Heart left ventricle (tissue), 16 donors: ENCODE data around the gene TTC34. TPM values are rescaled to one million over a fixed set of nuclear protein-coding genes. Genes with fewer than 3 reads are reported as not detected.

Source experiments
- ATAC-seq, 4 donors: fragments of 200-7000 bp; cut with Tn5 transposase; one replicate each; pipeline ENCODE4 v1.9.1; 2020 to 2022; ENCODE audit warnings: moderate library complexity in 4 of 4, mild to moderate bottlenecking in 3 of 4, moderate number of reproducible peaks in 1 of 4
- DNase-seq, 5 donors: peaks; one replicate each; pipeline ENCODE4 v3.0.0-alpha.2; 2020
- H3K27ac ChIP-seq, 12 donors: fragments of 200-600 bp; sonication (generic) in 4 of 12; one replicate each; pipeline versions ENCODE4 v1.5.0 to v1.8.0; 2016 to 2022; ENCODE audit warnings: mild to moderate bottlenecking in 2 of 12
- H3K27me3 ChIP-seq, 9 donors: fragments of 200-600 bp; sonication (generic) in 2 of 9; one replicate each; pipeline versions ENCODE4 v1.5.1 to v1.8.0; 2016 to 2022; ENCODE audit warnings: mild to moderate bottlenecking in 3 of 9
- H3K36me3 ChIP-seq, 9 donors: fragments of 200-600 bp; sonication (generic) in 2 of 9; one replicate each; pipeline versions ENCODE4 v1.5.0 to v1.8.0; 2018 to 2022; ENCODE audit warnings: mild to moderate bottlenecking in 2 of 9
- H3K4me1 ChIP-seq, 12 donors: fragments of 200-600 bp; sonication (generic) in 4 of 12; one replicate each; pipeline versions ENCODE4 v1.5.0 to v1.8.0; 2016 to 2022; ENCODE audit warnings: mild to moderate bottlenecking in 3 of 12
- H3K4me3 ChIP-seq, 12 donors: fragments of 200-600 bp; sonication (generic) in 4 of 12; one replicate each; pipeline versions ENCODE4 v1.5.0 to v1.8.0; 2017 to 2022; ENCODE audit warnings: mild to moderate bottlenecking in 9 of 12, moderate library complexity in 4 of 12
- H3K9me3 ChIP-seq, 12 donors: fragments of 200-600 bp; sonication (generic) in 4 of 12; one replicate each; pipeline versions ENCODE4 v1.5.0 to v1.8.0; 2016 to 2022; ENCODE audit warnings: mild to moderate bottlenecking in 1 of 12
- POLR2A ChIP-seq, 2 donors: fragments of 450-650 bp; IDR thresholded peaks; one replicate each; pipeline ENCODE4 v1.6.1; 2017; ENCODE audit warnings: antibody characterized with exemption in 2 of 2, mild to moderate bottlenecking in 2 of 2, moderate library complexity in 2 of 2
- WGBS, 4 donors: extraction: QIAGEN DNeasy Blood & Tissue Kit in 2 of 4; methylation state at CpG; one replicate each; pipeline versions ENCODE4 v1.1.5 to v1.1.7; 2013 to 2018; 5-methylcytosine and 5-hydroxymethylcytosine counted together
- intact Hi-C, 10 donors: fragments of 100-400 bp; cut with DNase I; formaldehyde crosslinking; loops; one replicate each; pipeline versions ENCODE4 v1.11.1 to v1.14.2; 2022
- polyA plus RNA-seq, 2 donors: library from polyadenylated mRNA; stranded (reverse); fragments of 200-250 nt; gene quantifications; one replicate each; pipeline ENCODE4 v1.2.3, GENCODE V29; 2013
- total RNA-seq, 9 donors: library from RNA; depleted of rRNA in 2 of 9; stranded (reverse); fragments of >200 nt in 2 of 9; fragmentation: NEBNext Ultra II Directional in 3 of 9; extraction: Animal tissue kit (Norgen Biotek cat#: 25700) in 3 of 9; gene quantifications; one replicate each; pipeline versions ENCODE4 v1.1.0 to v1.2.4, GENCODE V29; 2016 to 2023
- TF ChIP-seq, protein P1 (sequence below), 12 donors: fragments of 200-600 bp; sonication (generic) in 4 of 12; IDR thresholded peaks; one replicate each; pipeline versions ENCODE4 v1.5.0 to v1.8.0; 2018 to 2022; ENCODE audit warnings: antibody characterized with exemption in 12 of 12, mild to moderate bottlenecking in 5 of 12
- donor health status: ischemic (EF 13 %, LVEDD 7.1; RV severe dilation, severe dysfunction).
- donor health status: healthy with polysubstance abuse.
- donor health status: DM: no; HTN: yes; CAD: no.
- donor health status: DM: no; HTN: no; CAD: no.
- donor health status: ischemic (EF 25% LVEDD 6.9; RV normal size, moderate dysfunction).
- donor health status: ischemic (EF 25% LVEDD 5.7; RV mildly dilated, moderate dysfunction).
- donor health status: healthy.
- donor health status: DM: yes; HTN: yes; CAD: no.
- donor health status: ischemic (EF 35%, LVEDD 5.7; RV mildly dilated, moderate dysfunction).
- donor health status: nonischemic (EF 11% LVEDD 7.7; RV severe dilation, severe dysfunction).
- donor health status: DM: yes; HTN: yes; CAD: no.
- donor health status: PGD.
- donor health status: ischemic (EF 29% LVEDD 5.4; RV normal size, mild dysfunction).
- donor health status: nonischemic (EF 23%, LVEDD 6.1; RV moderate dilation, normal function).

The TTC34 gene
- total and polyA plus RNA-seq, 11 donors: 0.06 to 0.67 (median 0.42) TPM; not detected in 1

GRCh38 chr1:2625311-2625710, 176.2 kb downstream of the TTC34 start:
- ATAC-seq: no peak
- WGBS, 4 donors: 84 to 89% (median 86%) methylated on average over 10 of the region's 10 CpGs
- peaks cover 26 to 69% (median 41%) of the 10 kb centered on the region in 9 donors for H3K27me3 ChIP-seq
- H3K27ac ChIP-seq: no peak overlapping the region
- peaks cover 0 to 15% (median 0%) of the 10 kb centered on the region in 12 donors for H3K4me1 ChIP-seq
- no peak for TF ChIP-seq POLR2A (IDR thresholded peaks at IDR 0.05)
- TF ChIP-seq, protein P1, sequence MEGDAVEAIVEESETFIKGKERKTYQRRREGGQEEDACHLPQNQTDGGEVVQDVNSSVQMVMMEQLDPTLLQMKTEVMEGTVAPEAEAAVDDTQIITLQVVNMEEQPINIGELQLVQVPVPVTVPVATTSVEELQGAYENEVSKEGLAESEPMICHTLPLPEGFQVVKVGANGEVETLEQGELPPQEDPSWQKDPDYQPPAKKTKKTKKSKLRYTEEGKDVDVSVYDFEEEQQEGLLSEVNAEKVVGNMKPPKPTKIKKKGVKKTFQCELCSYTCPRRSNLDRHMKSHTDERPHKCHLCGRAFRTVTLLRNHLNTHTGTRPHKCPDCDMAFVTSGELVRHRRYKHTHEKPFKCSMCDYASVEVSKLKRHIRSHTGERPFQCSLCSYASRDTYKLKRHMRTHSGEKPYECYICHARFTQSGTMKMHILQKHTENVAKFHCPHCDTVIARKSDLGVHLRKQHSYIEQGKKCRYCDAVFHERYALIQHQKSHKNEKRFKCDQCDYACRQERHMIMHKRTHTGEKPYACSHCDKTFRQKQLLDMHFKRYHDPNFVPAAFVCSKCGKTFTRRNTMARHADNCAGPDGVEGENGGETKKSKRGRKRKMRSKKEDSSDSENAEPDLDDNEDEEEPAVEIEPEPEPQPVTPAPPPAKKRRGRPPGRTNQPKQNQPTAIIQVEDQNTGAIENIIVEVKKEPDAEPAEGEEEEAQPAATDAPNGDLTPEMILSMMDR (IDR thresholded peaks at IDR 0.05): no peak
- H3K4me3 ChIP-seq: no peak overlapping the region
- intact Hi-C loops: no loop called here
- DNase-seq: peak in 1 of 5 donors; percentile 26
- H3K36me3 ChIP-seq: no peaks in the 10 kb centered on the region
- H3K9me3 ChIP-seq: no peaks in the 10 kb centered on the region

DNA sequence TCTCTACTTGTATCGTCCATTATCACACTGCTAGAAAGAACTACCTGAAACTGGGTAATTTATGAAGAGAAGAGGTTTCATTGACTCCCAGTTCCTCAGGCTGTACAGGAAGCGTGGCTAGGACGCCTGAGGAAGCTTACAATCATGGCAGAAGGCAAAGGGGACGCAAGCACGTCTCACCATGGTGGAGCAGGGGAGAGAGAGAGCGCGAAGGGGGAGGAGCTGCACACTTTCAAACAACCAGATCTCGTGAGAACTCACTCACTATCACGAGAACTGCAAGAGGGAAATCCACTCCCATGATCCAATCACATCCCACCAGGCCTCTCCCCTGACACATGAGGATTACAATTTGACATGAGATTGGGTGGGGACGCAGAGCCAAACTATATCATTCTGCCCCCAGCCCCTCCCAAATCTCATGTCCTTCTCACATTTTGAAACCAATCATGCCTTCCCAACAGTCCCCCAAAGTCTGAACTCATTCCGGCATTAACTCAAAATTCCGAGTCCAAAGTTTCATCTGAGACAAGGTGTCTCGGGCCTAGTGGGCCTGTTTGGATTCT, 176.7 kb downstream of the TTC34 start:
- no peak for ATAC-seq
- H3K27me3 ChIP-seq: peaks cover 23 to 69% (median 39%) of the 10 kb centered on the region in 9 donors

DNA sequence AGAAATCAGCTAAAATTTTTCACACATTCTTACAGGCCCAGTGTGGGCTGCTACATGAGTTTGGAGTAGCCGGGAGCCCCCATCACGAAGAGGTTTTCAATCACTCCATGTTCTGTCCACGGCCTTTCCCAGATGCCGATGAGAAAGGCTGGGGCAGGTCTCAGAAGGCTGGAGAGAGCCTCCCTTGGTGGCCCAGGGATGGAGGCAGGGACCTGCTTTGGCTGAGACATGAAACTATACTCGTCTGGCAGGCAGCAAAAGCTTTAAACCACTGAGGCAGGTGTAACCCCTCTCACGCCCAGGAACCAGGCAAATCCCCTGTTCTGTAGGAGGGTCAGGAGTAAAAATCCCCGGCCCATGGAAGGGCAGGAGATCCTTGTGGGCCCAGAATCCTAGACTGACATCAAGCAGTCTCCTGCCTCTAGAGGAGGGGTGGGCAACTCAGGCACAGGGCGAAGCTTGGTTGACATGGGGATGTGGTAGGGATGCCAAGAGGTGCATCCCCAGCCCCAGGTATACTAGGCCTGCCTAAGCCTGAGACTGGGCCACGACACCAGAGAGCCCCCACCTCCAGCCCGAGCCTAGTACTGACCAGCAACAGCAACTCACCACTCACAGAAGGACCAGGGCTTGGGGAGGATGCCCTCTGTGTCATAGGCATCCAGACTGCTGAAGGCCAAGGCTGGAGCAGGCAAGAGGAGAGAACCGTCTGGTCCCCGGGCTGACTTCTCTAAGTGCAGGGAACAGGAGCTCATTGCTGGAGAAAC, 177.7 kb downstream of the TTC34 start:
- TF ChIP-seq, protein P1 (IDR thresholded peaks at IDR 0.05): no peak
- no peak for TF ChIP-seq POLR2A (IDR thresholded peaks at IDR 0.05)
- peaks cover 0 to 8% (median 0%) of the 10 kb centered on the region in 12 donors for H3K4me1 ChIP-seq
- no peak overlapping the region for H3K27ac ChIP-seq
- H3K9me3 ChIP-seq: no peaks in the 10 kb centered on the region
- DNase-seq: peak in 1 of 5 donors; percentile 33
- no peak overlapping the region for H3K4me3 ChIP-seq
- H3K36me3 ChIP-seq: no peaks in the 10 kb centered on the region
- ATAC-seq: peak in 1 of 4 donors; percentile 20
- WGBS, 4 donors: 80 to 81% (median 81%) methylated on average over 10 to 12 of the region's 12 CpGs
- intact Hi-C loops: no loop called here
- peaks cover 12 to 65% (median 29%) of the 10 kb centered on the region in 9 donors for H3K27me3 ChIP-seq

More for the DNA sequence above, 176.7 kb downstream of the TTC34 start:
- Histone ChIP-seq H3K4me3 (no peak overlapping the region), H3K4me1 (peaks cover 0 to 15% (median 0%) of the 10 kb centered on the region in 12 donors), H3K36me3 (no peaks in the 10 kb centered on the region), H3K9me3 (no peaks in the 10 kb centered on the region), H3K27ac (no peak overlapping the region)
- TF ChIP-seq, protein P1 (IDR thresholded peaks at IDR 0.05): no peak
- no peak for TF ChIP-seq POLR2A (IDR thresholded peaks at IDR 0.05)
- 83 to 89% (median 84%) methylated on average over 13 of the region's 13 CpGs for WGBS, 4 donors
- intact Hi-C loops: no loop called here
- DNase-seq: peak in 1 of 5 donors; percentile 26

DNA sequence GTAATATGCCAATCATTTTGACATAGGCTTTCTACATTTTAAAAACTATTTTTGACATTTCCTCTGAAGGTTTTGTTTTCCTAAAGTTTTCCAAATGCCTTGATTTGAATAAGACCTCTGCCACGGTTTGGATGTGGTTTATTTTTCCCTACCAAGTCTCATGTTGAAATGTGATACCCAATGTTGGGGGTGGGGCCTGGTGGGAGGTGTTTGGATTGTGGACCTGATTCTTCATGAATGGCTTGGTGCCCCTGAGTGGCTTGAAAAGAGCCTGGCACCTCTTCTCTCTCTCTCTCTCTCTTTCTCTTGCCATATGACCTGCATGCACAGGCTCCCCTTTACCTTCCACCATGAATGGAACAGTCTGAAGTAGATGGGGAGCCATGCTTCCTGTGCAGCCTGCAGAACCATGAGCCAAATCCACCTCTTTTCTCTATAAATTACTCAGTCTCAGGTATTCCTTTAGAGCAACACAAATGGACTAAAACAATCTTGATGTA, 183.5 kb downstream of the TTC34 start:
- ATAC-seq: no peak
- TF ChIP-seq POLR2A (IDR thresholded peaks at IDR 0.05): no peak
- H3K27me3 ChIP-seq: peaks cover 0 to 39% (median 3%) of the 10 kb centered on the region in 9 donors
- H3K4me1 ChIP-seq: no peaks in the 10 kb centered on the region
- peaks cover 0 to 34% (median 15%) of the 10 kb centered on the region in 12 donors for H3K9me3 ChIP-seq
- no peak for DNase-seq
- no peak overlapping the region for H3K27ac ChIP-seq
- no peak overlapping the region for H3K4me3 ChIP-seq
- WGBS, 4 donors: 5 to 17% (median 10%) methylated on average over 1 of the region's 1 CpG
- intact Hi-C loops: no loop called here
- H3K36me3 ChIP-seq: no peaks in the 10 kb centered on the region
